HG03175 (cell line): ENCODE data around the gene RILP.
A peak's percentile ranks its signal among the peaks of the same experiment; 100 is the strongest.

ENCODE experiments used
- ATAC-seq: cut with Tn5 transposase; IDR thresholded peaks from one replicate; pipeline ENCODE4 v1.9.1; 2021; ENCODE audit warnings: mild to moderate bottlenecking, moderate library complexity; ENCODE audit not compliant: unreplicated experiment

Gene RILP

DNA sequence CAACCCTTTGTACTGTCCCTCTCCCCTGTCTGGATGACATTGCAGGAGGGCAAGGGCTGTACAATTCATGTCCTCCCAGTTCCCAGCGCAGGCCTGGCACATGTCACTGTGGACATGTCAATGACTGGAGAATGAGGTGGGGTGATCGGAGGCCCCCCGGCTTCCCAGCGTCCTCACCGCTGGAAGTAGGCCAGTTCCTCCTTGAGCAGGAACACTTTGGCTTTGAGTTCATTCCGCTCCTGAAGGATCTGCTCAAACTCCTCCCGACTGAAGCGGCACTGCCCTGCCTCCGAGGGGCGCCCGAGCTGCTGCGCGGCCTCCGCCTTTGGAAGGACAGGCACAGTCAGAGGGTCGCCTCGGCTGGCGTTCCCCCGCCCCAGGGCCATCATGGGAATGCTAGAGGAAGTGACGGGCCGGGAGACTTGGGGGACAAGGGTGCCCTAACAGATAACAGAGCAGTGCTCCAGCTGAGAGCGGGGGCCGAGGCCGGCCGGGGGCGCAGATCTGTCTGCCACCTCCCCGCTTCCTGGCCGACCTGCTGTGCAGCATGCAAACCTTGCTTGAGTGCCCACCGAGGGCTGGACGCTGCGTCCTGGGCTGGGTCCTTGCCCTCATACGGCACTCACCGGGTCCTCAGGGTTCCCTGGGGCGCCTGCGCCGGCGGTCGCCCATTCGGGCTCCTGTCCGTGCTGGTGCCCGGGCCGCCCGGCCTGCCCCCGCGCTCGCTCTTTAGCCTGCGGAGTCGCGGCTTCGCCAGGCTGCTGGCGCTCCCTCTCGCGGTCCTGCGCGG lies 1.3 kb downstream of the RILP start:
- ATAC-seq, result peak; percentile 64

GRCh38 chr17:1647802-1648171 lies 1.9 kb downstream of the RILP start:
- ATAC-seq, result no peak

- no peak for ATAC-seq
Observed at GRCh38 chr17:1646199-1646875, 3.3 kb downstream of the RILP start.

GRCh38 chr17:1645207-1646171 lies 4.2 kb downstream of the RILP start, which contains the start of gene SCARF1:
SCARF1 (minus strand) TSS chr17:1645732; CDS start chr17:1645697, 35 bp downstream.
- ATAC-seq, result no peak

GRCh38 chr17:1644493-1645206 lies 5.0 kb downstream of the RILP start:
- no peak for ATAC-seq

GRCh38 chr17:1643999-1644492 lies 5.6 kb downstream of the RILP start:
- no peak for ATAC-seq

DNA sequence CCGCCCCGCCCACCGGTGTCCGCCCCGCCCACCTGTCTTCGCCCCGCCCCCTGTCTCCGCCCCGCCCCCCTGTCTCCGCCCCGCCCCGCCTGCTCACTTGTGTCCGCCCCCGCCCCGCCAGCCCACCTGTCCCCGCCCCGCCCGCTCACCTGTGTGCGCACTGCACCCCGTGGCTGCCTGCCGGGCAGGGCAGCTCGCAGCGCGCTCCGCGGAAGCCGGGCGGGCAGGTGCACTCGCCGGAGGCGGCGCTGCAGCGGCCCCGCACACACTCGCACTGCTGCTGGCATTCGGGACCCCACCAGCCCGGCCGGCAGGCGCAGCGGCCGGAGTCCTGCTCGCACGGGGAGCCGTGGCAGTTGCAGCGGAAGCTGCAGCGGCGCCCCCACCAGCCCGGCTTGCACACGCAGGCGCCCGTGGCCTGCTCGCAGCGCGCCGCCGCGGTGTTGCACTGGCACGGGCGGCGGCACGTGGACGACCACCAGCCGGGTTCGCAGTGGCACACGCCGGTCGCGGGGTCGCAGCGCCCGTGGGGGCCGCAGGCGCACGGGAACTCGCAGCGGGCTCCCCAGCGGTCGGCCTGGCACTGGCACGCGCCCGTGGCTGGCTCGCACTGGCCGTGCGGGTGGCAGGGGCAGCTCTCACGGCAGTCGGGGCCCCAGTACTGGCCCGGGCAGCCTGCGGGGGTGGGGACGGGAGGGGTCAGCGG lies 6.2 kb downstream of the RILP start:
- no peak for ATAC-seq

DNA sequence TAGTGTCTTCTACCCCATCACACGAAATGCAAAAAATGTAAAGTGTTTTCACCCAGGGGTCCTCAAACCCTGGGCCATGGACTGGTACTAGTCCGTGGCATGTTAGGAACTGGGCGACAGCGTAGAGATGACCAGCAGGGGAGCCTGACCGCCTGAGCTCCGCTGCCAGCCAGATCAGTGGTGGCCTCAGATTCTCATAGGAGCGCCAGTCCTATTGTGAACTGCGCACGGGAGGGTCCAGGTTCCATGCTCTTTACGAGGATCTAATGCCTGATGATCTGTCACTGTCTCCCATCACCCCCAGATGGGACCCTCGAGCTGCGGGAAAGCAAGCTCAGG lies 8.6 kb downstream of the RILP start:
- ATAC-seq, result no peak

GRCh38 chr17:1640329-1641064 lies 9.2 kb downstream of the RILP start:
- ATAC-seq, result no peak

GRCh38 chr17:1639549-1640180 lies 10.0 kb downstream of the RILP start:
- ATAC-seq, result no peak

- no peak for ATAC-seq
Observed at GRCh38 chr17:1638624-1639300, 10.9 kb downstream of the RILP start.

- no peak for ATAC-seq
Observed at GRCh38 chr17:1638171-1638590, 11.5 kb downstream of the RILP start.

DNA sequence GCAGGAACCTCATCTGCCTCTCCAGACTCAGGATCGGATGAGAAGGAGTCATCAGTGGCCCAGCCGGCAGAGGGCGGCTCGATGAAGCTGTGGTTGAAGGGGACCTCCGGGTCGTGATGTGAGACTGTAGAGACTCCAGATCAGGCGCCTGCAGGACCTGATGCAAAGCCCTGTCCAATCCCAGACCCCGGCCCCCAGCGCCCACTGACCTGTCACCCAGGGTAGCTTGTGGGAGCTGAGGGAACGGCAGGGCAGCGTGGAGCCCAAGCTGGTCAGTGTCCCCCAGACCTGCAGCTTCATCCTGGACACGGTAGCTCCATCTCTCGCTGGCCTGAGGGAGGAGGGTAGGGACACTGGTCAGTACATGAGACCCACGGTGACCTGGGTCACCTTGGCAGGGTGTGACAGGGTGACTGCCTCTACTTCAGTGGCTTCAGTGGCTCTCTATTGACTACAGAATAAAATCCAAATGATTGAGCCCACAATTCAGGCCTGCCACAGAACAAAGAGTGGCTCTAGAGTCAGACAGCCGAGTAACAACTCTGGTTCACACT lies 12.9 kb downstream of the RILP start:
- ATAC-seq, result no peak

GRCh38 chr17:1635675-1636465 lies 13.8 kb downstream of the RILP start:
- no peak for ATAC-seq

DNA sequence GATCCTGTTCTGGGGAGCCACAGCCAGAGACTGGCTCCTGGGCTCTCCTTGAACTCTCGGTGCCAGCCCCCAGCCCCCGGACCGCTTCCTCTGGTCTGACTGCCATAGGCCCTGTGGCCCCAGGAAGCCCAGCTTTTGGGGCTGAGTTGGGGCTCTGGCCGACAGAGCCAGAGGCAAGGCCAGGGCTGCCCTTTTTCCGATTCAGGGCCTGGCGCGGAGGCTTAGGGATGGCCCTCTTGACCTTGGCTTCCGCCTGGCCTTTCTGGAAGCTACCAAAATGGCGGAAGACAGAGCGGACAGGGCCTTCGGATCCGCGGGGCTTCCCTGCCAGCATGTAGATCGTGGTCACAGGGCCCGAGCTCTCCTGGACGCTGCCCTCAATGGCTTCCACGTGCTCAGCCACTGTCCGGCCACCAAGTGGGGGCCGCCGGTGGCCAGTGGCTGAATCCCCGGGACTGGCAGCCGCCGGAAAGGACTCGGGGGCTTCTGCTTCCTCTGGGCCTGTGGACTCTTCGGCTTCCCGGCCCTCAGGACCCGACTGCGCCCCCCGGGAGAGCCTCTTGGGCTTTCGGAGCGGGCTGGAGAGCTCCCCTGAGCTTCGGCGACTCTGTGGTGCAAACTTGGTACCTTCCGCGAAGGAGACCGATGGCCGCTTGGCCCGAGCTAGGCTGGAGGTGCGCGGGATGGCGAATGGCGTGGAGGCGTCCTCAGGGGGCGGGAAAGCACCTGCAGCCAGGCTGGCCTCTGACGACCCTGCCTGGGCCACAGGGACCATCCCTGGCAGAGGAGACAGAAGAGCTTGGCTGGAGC lies 14.6 kb downstream of the RILP start:
- no peak for ATAC-seq

GRCh38 chr17:1630662-1631061 lies 19.0 kb downstream of the RILP start:
- no peak for ATAC-seq
